Skin of body (tissue), 2 donors: ENCODE measurements around the gene GPHN. TPM values are rescaled to one million over a fixed set of nuclear protein-coding genes. Genes with fewer than 3 reads are reported as not detected.

Experiments used
- DNase-seq: peaks from one replicate; lab custom pipeline; 2025; lab: John Stamatoyannopoulos, UW
- total RNA-seq: library from RNA; depleted of rRNA; stranded (reverse); fragments of >200 nt; gene quantifications from one replicate; pipeline ENCODE4 v1.2.3, GENCODE V29; 2014

The GPHN gene
- total RNA-seq, 1 donor from 2014 or later, result 31.6 TPM

- DNase-seq, result no peak
These were observed 410.6 kb downstream of the GPHN start for GRCh38 chr14:66918527-66918926.

GRCh38 chr14:66920196-66920595 is 412.2 kb downstream of the GPHN start:
- no peak for DNase-seq

GRCh38 chr14:66923251-66923650 is 415.3 kb downstream of the GPHN start:
- DNase-seq, result no peak

GRCh38 chr14:66939409-66939808 is 431.5 kb downstream of the GPHN start:
- no peak for DNase-seq

- no peak for DNase-seq
These were observed 436.9 kb downstream of the GPHN start for GRCh38 chr14:66944872-66945271.

- no peak for DNase-seq
These were observed 447.2 kb downstream of the GPHN start for GRCh38 chr14:66955159-66955558.

GRCh38 chr14:66959437-66960050 is 451.6 kb downstream of the GPHN start:
- no peak for DNase-seq

- DNase-seq, result no peak
These were observed 457.9 kb downstream of the GPHN start for GRCh38 chr14:66965831-66966230.

GRCh38 chr14:66972469-66972868 is 464.5 kb downstream of the GPHN start:
- DNase-seq, result no peak

GRCh38 chr14:66974397-66975025 is 466.6 kb downstream of the GPHN start:
- no peak for DNase-seq

GRCh38 chr14:66975251-66975650 is 467.3 kb downstream of the GPHN start:
- no peak for DNase-seq

- no peak for DNase-seq
These were observed 471.4 kb downstream of the GPHN start for GRCh38 chr14:66979101-66979974.

- no peak for DNase-seq
These were observed 474.3 kb downstream of the GPHN start for GRCh38 chr14:66982247-66982646.

- DNase-seq, result no peak
These were observed 484.8 kb downstream of the GPHN start for GRCh38 chr14:66992776-66993175.

GRCh38 chr14:66993512-66993911 is 485.6 kb downstream of the GPHN start:
- DNase-seq, result no peak

GRCh38 chr14:66998013-66998412 is 490.1 kb downstream of the GPHN start:
- DNase-seq, result no peak

GRCh38 chr14:66999978-67000377 is 492.0 kb downstream of the GPHN start:
- DNase-seq, result no peak

GRCh38 chr14:67002994-67003753 is 495.2 kb downstream of the GPHN start:
- no peak for DNase-seq

- no peak for DNase-seq
These were observed 496.6 kb downstream of the GPHN start for GRCh38 chr14:67004521-67004920.

GRCh38 chr14:67010602-67011001 is 502.7 kb downstream of the GPHN start:
- no peak for DNase-seq

- no peak for DNase-seq
These were observed 508.9 kb downstream of the GPHN start for GRCh38 chr14:67016856-67017255.

- no peak for DNase-seq
These were observed 510.8 kb downstream of the GPHN start for GRCh38 chr14:67018720-67019119.
